Hepatocyte (in vitro differentiated cells): Measurements from ENCODE around the gene MTERF4. TPM values are rescaled to one million over a fixed set of nuclear protein-coding genes. Genes with fewer than 3 reads are reported as not detected.

ENCODE experiments used
- DNase-seq: peaks from one replicate; pipeline ENCODE4 v3.0.0-alpha.2; 2016; ENCODE audit warnings: low spot score
- H2AFZ ChIP-seq: fragments of 200-600 bp; sonication (generic); 2 replicates; pipeline ENCODE4 v1.6.0; 2016; ENCODE audit warnings: antibody characterized with exemption, mild to moderate bottlenecking
- H3K27ac ChIP-seq: fragments of 200-600 bp; sonication (generic); 2 replicates; pipeline ENCODE4 v1.5.1; 2016; ENCODE audit warnings: mild to moderate bottlenecking
- H3K27me3 ChIP-seq: fragments of 200-600 bp; sonication (generic); 2 replicates; pipeline ENCODE4 v1.6.1; 2016
- H3K36me3 ChIP-seq: fragments of 200-600 bp; sonication (generic); replicated peaks from 2 replicates; pipeline ENCODE4 v1.5.1; 2016; ENCODE audit warnings: low read depth; ENCODE audit not compliant: insufficient read depth
- H3K4me1 ChIP-seq: fragments of 200-600 bp; sonication (generic); 2 replicates; pipeline ENCODE4 v1.5.1; 2016; ENCODE audit warnings: mild to moderate bottlenecking, moderate library complexity; ENCODE audit not compliant: insufficient read depth
- H3K4me2 ChIP-seq: fragments of 200-600 bp; sonication (generic); 2 replicates; pipeline ENCODE4 v1.6.0; 2016
- H3K4me3 ChIP-seq: fragments of 200-600 bp; sonication (generic); 2 replicates; pipeline ENCODE4 v1.5.1; 2016; ENCODE audit warnings: mild to moderate bottlenecking
- H3K79me2 ChIP-seq: fragments of 200-600 bp; sonication (generic); 2 replicates; pipeline ENCODE4 v1.6.0; 2017; ENCODE audit warnings: mild to moderate bottlenecking
- H3K9me2 ChIP-seq: fragments of 200-600 bp; sonication (generic); replicated peaks from 2 replicates; pipeline ENCODE4 v1.6.0; 2017; ENCODE audit warnings: mild to moderate bottlenecking; ENCODE audit not compliant: insufficient read depth
- H3K9me3 ChIP-seq: fragments of 200-600 bp; sonication (generic); 2 replicates; pipeline ENCODE4 v1.5.1; 2016; ENCODE audit warnings: low read depth, mild to moderate bottlenecking
- H4K20me1 ChIP-seq: fragments of 200-600 bp; sonication (generic); 2 replicates; pipeline ENCODE4 v1.6.0; 2016; ENCODE audit warnings: mild to moderate bottlenecking; ENCODE audit not compliant: insufficient read depth, poor library complexity, severe bottlenecking
- EZH2 ChIP-seq: fragments of 200-600 bp; sonication (generic); IDR thresholded peaks from 2 replicates; pipeline ENCODE4 v1.6.1; 2016; ENCODE audit warnings: antibody characterized with exemption, mild to moderate bottlenecking, borderline replicate concordance
- EZH2phosphoT487 ChIP-seq: fragments of 200-600 bp; sonication (generic); IDR thresholded peaks from one replicate; pipeline ENCODE4 v1.6.1; 2018; ENCODE audit warnings: antibody characterized with exemption, mild to moderate bottlenecking, low read depth, moderate library complexity; ENCODE audit not compliant: unreplicated experiment, severe bottlenecking
- WGBS: methylation state at CpG from one replicate; pipeline ENCODE4 v1.1.6; 2016; ENCODE audit warnings: low lambda C conversion rate; ENCODE audit errors: missing lambda C conversion rate; 5-methylcytosine and 5-hydroxymethylcytosine counted together
- polyA plus RNA-seq: library from polyadenylated mRNA; unstranded; fragments of >200 nt; fragmentation: Nextera tagmentation; extraction: Ambion mirVana; gene quantifications from 2 replicates; pipeline ENCODE4 v1.2.1, GENCODE V29; 2016
- total RNA-seq: library from RNA; depleted of rRNA; stranded (reverse); fragments of >200 nt; gene quantifications from 2 replicates; pipeline ENCODE4 v1.2.3, GENCODE V29; 2014
- TF ChIP-seq, protein P1 (sequence below): fragments of 200-600 bp; sonication (generic); IDR thresholded peaks from 2 replicates; pipeline ENCODE4 v1.5.1; 2016; ENCODE audit warnings: antibody characterized with exemption, mild to moderate bottlenecking; ENCODE audit not compliant: poor library complexity

MTERF4 gene
- total and polyA plus RNA-seq, 2 experiments from 2014 or later: 20.3 to 39.4 TPM

DNA sequence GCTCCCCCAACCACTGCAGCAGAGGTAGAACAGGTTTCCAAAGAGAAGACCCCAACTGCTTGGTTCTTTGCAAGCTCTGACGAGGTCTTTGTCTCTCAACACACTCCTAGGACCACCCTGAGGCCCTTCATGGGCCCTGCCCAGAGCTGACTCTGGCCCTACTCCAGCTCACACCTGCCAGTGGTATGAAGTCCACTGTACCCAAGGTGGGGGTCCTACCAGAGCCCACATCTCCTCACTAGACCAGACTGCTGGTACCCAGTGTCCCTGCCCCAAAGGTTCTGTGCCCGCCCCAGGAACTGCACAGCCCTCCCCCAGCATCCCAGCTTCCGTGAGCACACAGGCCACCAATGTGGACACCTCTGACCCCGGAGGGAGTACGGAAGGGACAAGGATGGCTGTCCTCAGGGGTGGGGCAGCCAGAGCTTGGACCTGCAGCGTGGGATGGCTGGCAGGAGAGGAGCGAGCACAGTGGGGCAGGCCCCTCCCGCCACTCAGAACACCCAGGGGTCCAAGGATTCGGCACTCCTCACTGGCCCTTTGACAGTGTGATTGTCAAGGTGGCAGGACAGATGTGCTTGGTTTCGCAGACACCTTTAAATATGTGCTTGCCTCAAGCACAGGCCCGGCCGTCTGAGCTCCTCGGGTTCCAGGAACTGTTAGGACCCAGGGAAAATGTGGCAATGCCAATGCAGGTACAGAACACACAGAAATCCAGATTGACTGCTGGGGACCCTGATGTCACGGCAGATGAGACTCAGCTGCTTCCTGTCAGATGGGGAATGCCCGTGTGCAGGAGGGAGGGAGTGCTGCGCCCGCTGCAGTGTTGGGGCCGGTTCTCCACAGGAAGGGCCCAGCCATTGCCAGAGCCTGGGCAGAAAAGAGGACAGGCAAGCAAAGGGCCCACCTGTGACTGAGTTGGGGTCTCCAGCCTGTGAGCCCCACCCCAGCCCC, 51.2 kb downstream of the MTERF4 start:
- no peaks in the 10 kb centered on the region for H3K36me3 ChIP-seq
- no peak overlapping the region for H3K27ac ChIP-seq
- H3K27me3 ChIP-seq: no peaks in the 10 kb centered on the region
- H4K20me1 ChIP-seq: no peaks in the 10 kb centered on the region
- no peak overlapping the region for H3K4me3 ChIP-seq
- no peaks in the 10 kb centered on the region for H3K4me1 ChIP-seq
- TF ChIP-seq, protein P1, sequence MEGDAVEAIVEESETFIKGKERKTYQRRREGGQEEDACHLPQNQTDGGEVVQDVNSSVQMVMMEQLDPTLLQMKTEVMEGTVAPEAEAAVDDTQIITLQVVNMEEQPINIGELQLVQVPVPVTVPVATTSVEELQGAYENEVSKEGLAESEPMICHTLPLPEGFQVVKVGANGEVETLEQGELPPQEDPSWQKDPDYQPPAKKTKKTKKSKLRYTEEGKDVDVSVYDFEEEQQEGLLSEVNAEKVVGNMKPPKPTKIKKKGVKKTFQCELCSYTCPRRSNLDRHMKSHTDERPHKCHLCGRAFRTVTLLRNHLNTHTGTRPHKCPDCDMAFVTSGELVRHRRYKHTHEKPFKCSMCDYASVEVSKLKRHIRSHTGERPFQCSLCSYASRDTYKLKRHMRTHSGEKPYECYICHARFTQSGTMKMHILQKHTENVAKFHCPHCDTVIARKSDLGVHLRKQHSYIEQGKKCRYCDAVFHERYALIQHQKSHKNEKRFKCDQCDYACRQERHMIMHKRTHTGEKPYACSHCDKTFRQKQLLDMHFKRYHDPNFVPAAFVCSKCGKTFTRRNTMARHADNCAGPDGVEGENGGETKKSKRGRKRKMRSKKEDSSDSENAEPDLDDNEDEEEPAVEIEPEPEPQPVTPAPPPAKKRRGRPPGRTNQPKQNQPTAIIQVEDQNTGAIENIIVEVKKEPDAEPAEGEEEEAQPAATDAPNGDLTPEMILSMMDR: no peak
- TF ChIP-seq EZH2phosphoT487 (no peak), EZH2 (no peak)
- DNase-seq: no peak
- H3K9me2 ChIP-seq: no peaks in the 10 kb centered on the region
- no peak overlapping the region for H2AFZ ChIP-seq
- no peaks in the 10 kb centered on the region for H3K9me3 ChIP-seq
- no peaks in the 10 kb centered on the region for H3K79me2 ChIP-seq
- 89% methylated on average over 18 of the region's 18 CpGs for WGBS
- H3K4me2 ChIP-seq: no peak overlapping the region

DNA sequence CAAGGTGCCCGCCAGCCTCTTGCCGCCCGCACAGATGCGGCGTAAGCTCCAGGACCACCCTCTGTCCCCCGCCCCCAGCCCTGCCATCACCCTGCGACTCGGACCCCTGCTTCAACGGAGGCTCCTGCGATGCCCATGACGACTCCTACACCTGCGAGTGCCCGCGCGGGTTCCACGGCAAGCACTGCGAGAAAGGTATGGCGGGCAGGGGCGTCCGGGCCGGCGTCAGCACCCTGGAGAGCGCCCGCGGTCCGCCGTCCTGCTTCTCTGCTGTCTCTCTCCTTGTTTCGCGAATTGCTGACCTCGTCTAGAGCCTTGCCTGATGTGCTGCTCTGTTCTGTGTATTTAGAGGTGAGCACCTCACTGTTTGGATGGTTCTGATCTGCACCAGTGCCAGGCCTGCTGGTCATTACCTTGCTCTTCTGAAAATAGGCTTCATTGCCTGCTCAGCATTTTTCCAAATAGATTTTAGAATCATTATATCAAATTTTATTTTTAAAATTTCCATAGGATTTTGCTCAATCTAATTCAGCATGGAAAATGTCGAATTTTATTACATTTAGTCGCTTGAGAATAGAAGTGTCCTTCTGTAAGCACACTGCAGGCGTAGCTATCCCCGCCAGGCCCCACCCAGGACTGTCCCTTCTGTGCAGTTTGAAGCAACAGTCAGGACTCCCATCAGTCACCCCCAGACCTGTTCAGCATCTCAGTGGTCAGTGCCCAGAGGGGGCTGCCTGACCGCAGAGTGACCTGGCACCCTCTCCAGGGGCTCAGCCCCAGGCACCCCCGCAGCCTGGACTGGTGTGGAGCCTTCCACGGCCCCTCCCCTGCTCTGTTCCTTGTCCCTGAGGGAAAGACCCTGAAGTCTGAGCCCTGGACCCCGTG, 52.1 kb downstream of the MTERF4 start:
- TF ChIP-seq, protein P1: no peak
- TF ChIP-seq EZH2phosphoT487: no peak
- TF ChIP-seq EZH2: no peak
- Histone ChIP-seq H3K27me3 (peaks cover under 1% of the 10 kb centered on the region), H3K4me3 (no peak overlapping the region), H3K9me2 (no peaks in the 10 kb centered on the region), H3K27ac (no peak overlapping the region), H3K9me3 (no peaks in the 10 kb centered on the region), H3K79me2 (no peaks in the 10 kb centered on the region), H3K4me1 (no peaks in the 10 kb centered on the region), H3K4me2 (no peak overlapping the region), H2AFZ (no peak overlapping the region), H3K36me3 (no peaks in the 10 kb centered on the region), H4K20me1 (no peaks in the 10 kb centered on the region)
- 32% methylated on average over 35 of the region's 38 CpGs for WGBS
- DNase-seq: peak; percentile 67

DNA sequence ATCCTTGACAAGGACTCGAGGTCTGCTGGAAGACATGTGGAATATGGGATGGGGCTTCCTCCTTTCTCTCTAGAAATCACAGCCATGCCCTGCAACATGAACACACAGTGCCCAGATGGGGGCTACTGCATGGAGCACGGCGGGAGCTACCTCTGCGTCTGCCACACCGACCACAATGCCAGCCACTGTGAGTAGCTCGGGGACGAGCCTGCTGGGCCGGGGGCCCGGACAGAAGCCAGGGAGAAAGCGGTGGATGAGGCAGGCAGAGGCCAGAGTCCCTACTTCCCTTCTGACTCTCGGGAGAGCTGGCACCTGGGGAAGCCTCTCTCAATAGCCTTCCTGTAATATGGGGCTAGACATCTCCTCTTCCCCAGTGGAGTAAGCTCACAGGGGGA, 53.1 kb downstream of the MTERF4 start:
- Histone ChIP-seq H3K4me2 (no peak overlapping the region), H3K9me2 (no peaks in the 10 kb centered on the region), H4K20me1 (no peaks in the 10 kb centered on the region), H3K36me3 (no peaks in the 10 kb centered on the region), H3K27me3 (peaks cover 9% of the 10 kb centered on the region), H3K79me2 (no peaks in the 10 kb centered on the region), H2AFZ (no peak overlapping the region), H3K9me3 (no peaks in the 10 kb centered on the region), H3K27ac (no peak overlapping the region), H3K4me1 (no peaks in the 10 kb centered on the region), H3K4me3 (no peak overlapping the region)
- TF ChIP-seq, protein P1: no peak
- TF ChIP-seq EZH2 (no peak), EZH2phosphoT487 (no peak)
- no peak for DNase-seq
- 83% methylated on average over 11 of the region's 11 CpGs for WGBS
